Activated CD8-positive, alpha-beta T cell treated with anti-CD3 and anti-CD28 coated beads for 36 hours (primary cell): Measurements from ENCODE around the gene LRP6. TPM values are rescaled to one million over a fixed set of nuclear protein-coding genes. Genes with fewer than 3 reads are reported as not detected.
A peak's percentile ranks its signal among the peaks of the same experiment; 100 is the strongest.
"Not testable (repeated sequence)": the region's sequence is repeated elsewhere in the genome, so short reads cannot be mapped to it uniquely, and the experiment has no call there.

Source experiments
- ATAC-seq: fragments of 200-7000 bp; cut with Tn5 transposase; one replicate; pipeline ENCODE4 v1.10.0; 2021; ENCODE audit warnings: mild to moderate bottlenecking, moderate library complexity
- CTCF ChIA-PET: fragments of 350-600 bp; sonication (Branson Sonifier 250); formaldehyde crosslinking; loops from one replicate; lab custom pipeline; 2021; ENCODE audit warnings: antibody characterized with exemption; lab: Charles Lee
- POLR2A ChIA-PET: fragments of 350-600 bp; sonication (Branson Sonifier 250); formaldehyde crosslinking; loops from one replicate; lab custom pipeline; 2021; ENCODE audit warnings: antibody characterized with exemption; lab: Charles Lee
- DNase-seq: peaks from one replicate; pipeline ENCODE4 v3.0.0-alpha.2; 2020
- H3K27ac Mint-ChIP-seq: one replicate; pipeline ENCODE4 v1.8.0; 2021; ENCODE audit warnings: mild to moderate bottlenecking, mixed read lengths
- H3K27me3 Mint-ChIP-seq: one replicate; pipeline ENCODE4 v1.8.0; 2021; ENCODE audit warnings: mixed read lengths
- H3K36me3 Mint-ChIP-seq: one replicate; pipeline ENCODE4 v1.8.0; 2021; ENCODE audit warnings: low read depth, mixed read lengths
- H3K4me1 Mint-ChIP-seq: one replicate; pipeline ENCODE4 v1.8.0; 2021; ENCODE audit warnings: low read depth, mixed read lengths
- H3K4me3 Mint-ChIP-seq: one replicate; pipeline ENCODE4 v1.8.0; 2021; ENCODE audit warnings: mild to moderate bottlenecking, moderate library complexity, mixed read lengths
- H3K9me3 Mint-ChIP-seq: one replicate; pipeline ENCODE4 v1.8.0; 2021; ENCODE audit warnings: mixed read lengths
- intact Hi-C: fragments of 100-400 bp; cut with micrococcal nuclease; formaldehyde crosslinking; loops from one replicate; pipeline ENCODE4 v1.10.0; 2022
- total RNA-seq, 2 experiments: library from RNA; stranded (reverse); gene quantifications; one replicate each; pipeline ENCODE4 v1.2.3, GENCODE V29; 2021
- TF ChIP-seq, protein P1 (sequence below): fragments of 200-600 bp; IDR thresholded peaks from one replicate; pipeline ENCODE4 v1.8.0; 2022; ENCODE audit warnings: antibody characterized with exemption, mild to moderate bottlenecking

Gene LRP6
- total RNA-seq, 2 experiments from 2014 or later: 1.3 to 2.0 TPM

GRCh38 chr12:12115514-12115913 lies 151.3 kb downstream of the LRP6 start:
- H3K9me3 Mint-ChIP-seq: no peaks in the 10 kb centered on the region
- no peak overlapping the region for H3K4me3 Mint-ChIP-seq
- TF ChIP-seq, protein P1, sequence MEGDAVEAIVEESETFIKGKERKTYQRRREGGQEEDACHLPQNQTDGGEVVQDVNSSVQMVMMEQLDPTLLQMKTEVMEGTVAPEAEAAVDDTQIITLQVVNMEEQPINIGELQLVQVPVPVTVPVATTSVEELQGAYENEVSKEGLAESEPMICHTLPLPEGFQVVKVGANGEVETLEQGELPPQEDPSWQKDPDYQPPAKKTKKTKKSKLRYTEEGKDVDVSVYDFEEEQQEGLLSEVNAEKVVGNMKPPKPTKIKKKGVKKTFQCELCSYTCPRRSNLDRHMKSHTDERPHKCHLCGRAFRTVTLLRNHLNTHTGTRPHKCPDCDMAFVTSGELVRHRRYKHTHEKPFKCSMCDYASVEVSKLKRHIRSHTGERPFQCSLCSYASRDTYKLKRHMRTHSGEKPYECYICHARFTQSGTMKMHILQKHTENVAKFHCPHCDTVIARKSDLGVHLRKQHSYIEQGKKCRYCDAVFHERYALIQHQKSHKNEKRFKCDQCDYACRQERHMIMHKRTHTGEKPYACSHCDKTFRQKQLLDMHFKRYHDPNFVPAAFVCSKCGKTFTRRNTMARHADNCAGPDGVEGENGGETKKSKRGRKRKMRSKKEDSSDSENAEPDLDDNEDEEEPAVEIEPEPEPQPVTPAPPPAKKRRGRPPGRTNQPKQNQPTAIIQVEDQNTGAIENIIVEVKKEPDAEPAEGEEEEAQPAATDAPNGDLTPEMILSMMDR: no peak
- H3K27ac Mint-ChIP-seq: no peak overlapping the region
- H3K4me1 Mint-ChIP-seq: no peaks in the 10 kb centered on the region
- peaks cover 1% of the 10 kb centered on the region for H3K36me3 Mint-ChIP-seq
- ATAC-seq (no peak), DNase-seq (no peak)
- peaks cover 1% of the 10 kb centered on the region for H3K27me3 Mint-ChIP-seq
- intact Hi-C loops: no loop called here
- ChIA-PET CTCF (no interaction called here), POLR2A (no interaction called here)

GRCh38 chr12:12110923-12111555 lies 155.8 kb downstream of the LRP6 start:
- H3K27me3 Mint-ChIP-seq, H3K4me1 Mint-ChIP-seq, H3K4me3 Mint-ChIP-seq, intact Hi-C loops, POLR2A ChIA-PET, ATAC-seq, H3K36me3 Mint-ChIP-seq, H3K27ac Mint-ChIP-seq, H3K9me3 Mint-ChIP-seq: not testable (repeated sequence)
- CTCF ChIA-PET: interaction anchor here (0.7 kb wide), 1 partner anchor 216 kb away, joined by 4 read pairs; no protein-coding TSS in a partner anchor
- DNase-seq: peak; percentile 51

DNA sequence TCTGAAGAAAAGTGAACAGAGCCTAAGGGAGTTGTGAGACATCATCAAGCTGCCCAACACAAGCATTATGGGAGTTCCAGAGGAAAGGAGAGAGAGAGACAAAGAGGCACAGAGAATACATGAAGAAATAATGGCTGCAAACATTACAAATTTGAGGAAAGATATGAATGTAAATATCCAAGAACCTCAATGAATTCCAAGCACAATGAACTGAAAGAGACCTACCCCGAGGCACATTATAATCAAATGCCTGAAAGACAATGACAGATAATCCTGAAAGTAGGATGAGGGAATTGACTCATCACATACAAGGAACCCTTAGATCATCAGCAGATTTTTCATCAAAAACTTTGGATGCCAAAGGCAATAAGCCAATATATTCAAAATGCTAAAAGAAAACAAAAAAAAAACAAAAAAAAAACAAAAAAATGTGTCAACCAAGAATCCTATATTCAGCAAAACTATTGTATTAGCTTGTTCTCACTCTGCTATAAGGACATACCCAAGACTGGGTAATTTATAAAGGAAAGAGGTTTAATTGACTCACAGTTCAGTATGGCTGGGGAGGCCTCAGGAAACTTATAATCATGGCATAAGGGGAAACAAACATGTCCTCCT lies 158.3 kb downstream of the LRP6 start:
- H3K9me3 Mint-ChIP-seq: peaks cover 10% of the 10 kb centered on the region
- H3K4me3 Mint-ChIP-seq: no peak overlapping the region
- ATAC-seq (no peak), DNase-seq (no peak)
- CTCF ChIA-PET: no interaction called here
- peaks cover 1% of the 10 kb centered on the region for H3K36me3 Mint-ChIP-seq
- intact Hi-C loops: no loop called here
- H3K27ac Mint-ChIP-seq: no peak overlapping the region
- TF ChIP-seq, protein P1: no peak
- peaks cover 1% of the 10 kb centered on the region for H3K27me3 Mint-ChIP-seq
- POLR2A ChIA-PET: no interaction called here
- no peaks in the 10 kb centered on the region for H3K4me1 Mint-ChIP-seq

GRCh38 chr12:12107678-12108077 lies 159.2 kb downstream of the LRP6 start:
- no peak for DNase-seq
- Mint-ChIP-seq H3K4me3 (no peak overlapping the region), H3K27ac (no peak overlapping the region), H3K27me3 (peaks cover 1% of the 10 kb centered on the region), H3K9me3 (peaks cover 14% of the 10 kb centered on the region), H3K4me1 (no peaks in the 10 kb centered on the region), H3K36me3 (peaks cover 3% of the 10 kb centered on the region)
- intact Hi-C loops: no loop called here
- ChIA-PET POLR2A (no interaction called here), CTCF (no interaction called here)
- ATAC-seq: no peak
- TF ChIP-seq, protein P1: no peak

DNA sequence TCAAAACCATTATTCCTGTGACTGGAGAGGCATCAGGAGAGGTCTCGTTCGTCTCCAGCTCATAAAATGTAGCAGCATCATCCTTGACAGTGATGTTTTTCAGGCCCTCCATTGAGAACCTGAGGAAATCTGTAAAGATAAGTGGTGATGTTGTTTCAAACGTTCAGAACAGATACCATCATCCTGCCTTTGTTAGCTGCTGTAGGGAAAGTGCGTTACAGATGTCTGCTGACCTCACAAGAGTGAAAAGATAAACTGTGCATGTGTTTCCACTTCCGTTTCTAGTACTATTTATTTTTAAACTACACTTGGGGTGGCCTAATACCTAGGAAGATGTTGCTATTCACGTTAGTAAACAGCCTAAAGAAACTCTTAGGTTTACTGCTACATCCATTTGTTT lies 167.7 kb downstream of the LRP6 start:
- intact Hi-C loops: no loop called here
- POLR2A ChIA-PET: no interaction called here
- TF ChIP-seq, protein P1: no peak
- H3K4me1 Mint-ChIP-seq: no peaks in the 10 kb centered on the region
- peaks cover 5% of the 10 kb centered on the region for H3K9me3 Mint-ChIP-seq
- DNase-seq: no peak
- no peak overlapping the region for H3K27ac Mint-ChIP-seq
- H3K4me3 Mint-ChIP-seq: no peak overlapping the region
- CTCF ChIA-PET: interaction anchor here (0.9 kb wide), 1 partner anchor 228 kb away, joined by 3 read pairs; no protein-coding TSS in a partner anchor
- ATAC-seq: no peak
- peaks cover 2% of the 10 kb centered on the region for H3K27me3 Mint-ChIP-seq
- peaks cover 2% of the 10 kb centered on the region for H3K36me3 Mint-ChIP-seq
